ENCODE results near the gene COMP.

Gene COMP

GRCh38 chr19:18789422-18789869, 1.7 kb downstream of the COMP start:
- peaks cover 15% of the 10 kb centered on the region for H3K4me1 ChIP-seq (ENCODE audit: control insufficient read depth, low read length)
- peak overlapping the region; percentile 18; the same call in 1 of the 2 replicates for H3K4me2 ChIP-seq (ENCODE audit: low read length)
- no peaks in the 10 kb centered on the region for H3K79me2 ChIP-seq (ENCODE audit: control insufficient read depth, low read length)
- TF ChIP-seq EZH2phosphoT487 (IDR thresholded peaks at IDR 0.05; ENCODE audit: borderline replicate concordance, low read length) (no peak), CTCF (IDR thresholded peaks at IDR 0.05; ENCODE audit: low read depth, low read length, poor library complexity, severe bottlenecking) (no peak)
- no peaks in the 10 kb centered on the region for H3K9me2 ChIP-seq (replicated peaks; ENCODE audit: control insufficient read depth, low read length)
- H4K20me1 ChIP-seq (ENCODE audit: control insufficient read depth, insufficient read depth, low read depth, low read length), result no peaks in the 10 kb centered on the region
- H3K9me3 ChIP-seq (ENCODE audit: control insufficient read depth, insufficient read depth, low read length), result no peaks in the 10 kb centered on the region
- no peak overlapping the region for H3K4me3 ChIP-seq (ENCODE audit: low read length)
- H3F3A ChIP-seq (ENCODE audit: control insufficient read depth, insufficient read depth), result 0 out of 2 replicates have a peak, but pooled peaks cover 3% of the 10 kb centered on the region
- H3K36me3 ChIP-seq (ENCODE audit: control insufficient read depth, low read length), result no peaks in the 10 kb centered on the region
- H3K27me3 ChIP-seq (ENCODE audit: control insufficient read depth, low read length), result peaks cover 45% of the 10 kb centered on the region
- H3K27ac ChIP-seq (ENCODE audit: low read depth, low read length), result no peak overlapping the region

DNA sequence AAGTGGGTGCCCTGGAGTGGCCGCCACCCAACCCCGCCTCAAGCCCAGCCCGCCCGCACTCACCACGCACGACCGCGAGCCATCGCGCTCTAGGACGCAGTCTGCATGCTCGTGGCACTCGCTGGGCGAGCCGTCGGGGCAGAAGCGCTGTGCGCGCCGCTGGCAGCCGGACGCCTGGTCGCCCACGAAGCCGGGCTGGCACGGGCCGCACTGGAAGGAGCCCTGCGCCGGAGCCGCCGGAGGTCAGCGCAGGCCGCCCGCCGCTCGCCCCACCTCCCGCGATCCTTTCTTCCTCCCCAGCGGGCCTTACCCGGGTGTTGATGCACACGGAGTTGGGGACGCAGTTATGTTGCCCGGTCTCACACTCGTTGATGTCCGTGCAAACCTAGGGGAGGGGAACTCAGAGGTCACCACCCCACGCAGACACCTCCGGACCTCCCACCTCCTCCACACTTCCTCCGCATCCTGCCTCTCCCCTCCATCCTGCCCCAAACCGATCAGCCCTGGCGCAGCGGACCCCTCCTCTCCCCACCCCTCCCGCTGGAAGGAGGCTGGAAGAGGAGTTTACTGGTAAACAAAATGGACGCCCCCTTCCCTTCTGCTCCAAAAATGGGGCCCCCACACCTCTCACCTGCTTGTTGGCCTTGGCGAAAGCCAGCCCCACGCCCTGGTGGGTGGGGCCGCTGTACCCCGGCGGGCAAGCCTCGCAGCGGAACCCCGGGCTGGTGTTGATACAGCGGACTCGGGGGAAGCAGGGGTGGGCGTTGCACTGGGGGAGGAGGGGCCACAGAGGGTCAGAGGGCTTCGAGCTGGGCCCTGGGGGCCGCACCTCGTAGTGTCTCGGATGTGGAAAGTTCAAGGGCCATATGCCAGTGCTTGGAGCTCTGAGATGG, 2.3 kb downstream of the COMP start:
- Histone ChIP-seq H3F3A (ENCODE audit: control insufficient read depth, insufficient read depth) (0 out of 2 replicates have a peak, but pooled peaks cover 3% of the 10 kb centered on the region), H3K79me2 (ENCODE audit: control insufficient read depth, low read length) (no peaks in the 10 kb centered on the region), H3K4me3 (ENCODE audit: low read length) (no peak overlapping the region), H3K27me3 (ENCODE audit: control insufficient read depth, low read length) (peaks cover 45% of the 10 kb centered on the region), H4K20me1 (ENCODE audit: control insufficient read depth, insufficient read depth, low read depth, low read length) (no peaks in the 10 kb centered on the region), H3K4me2 (ENCODE audit: low read length) (no peak overlapping the region), H3K4me1 (ENCODE audit: control insufficient read depth, low read length) (peaks cover 15% of the 10 kb centered on the region), H3K27ac (ENCODE audit: low read depth, low read length) (no peak overlapping the region), H3K9me2 (replicated peaks; ENCODE audit: control insufficient read depth, low read length) (no peaks in the 10 kb centered on the region), H3K9me3 (ENCODE audit: control insufficient read depth, insufficient read depth, low read length) (no peaks in the 10 kb centered on the region), H3K36me3 (ENCODE audit: control insufficient read depth, low read length) (no peaks in the 10 kb centered on the region)
- TF ChIP-seq CTCF (IDR thresholded peaks at IDR 0.05; ENCODE audit: low read depth, low read length, poor library complexity, severe bottlenecking), result no peak
- TF ChIP-seq EZH2phosphoT487 (IDR thresholded peaks at IDR 0.05; ENCODE audit: borderline replicate concordance, low read length), result no peak

GRCh38 chr19:18785179-18786124, 5.7 kb downstream of the COMP start:
- Histone ChIP-seq H4K20me1 (ENCODE audit: control insufficient read depth, insufficient read depth, low read depth, low read length) (no peaks in the 10 kb centered on the region), H3F3A (ENCODE audit: control insufficient read depth, insufficient read depth) (0 out of 2 replicates have a peak, but pooled peaks cover 3% of the 10 kb centered on the region), H3K9me2 (replicated peaks; ENCODE audit: control insufficient read depth, low read length) (no peaks in the 10 kb centered on the region), H3K27me3 (ENCODE audit: control insufficient read depth, low read length) (peaks cover 17% of the 10 kb centered on the region), H3K4me2 (ENCODE audit: low read length) (peak overlapping the region; percentile 55), H3K27ac (ENCODE audit: low read depth, low read length) (no peak overlapping the region), H3K4me3 (ENCODE audit: low read length) (no peak overlapping the region), H3K9me3 (ENCODE audit: control insufficient read depth, insufficient read depth, low read length) (no peaks in the 10 kb centered on the region), H3K79me2 (ENCODE audit: control insufficient read depth, low read length) (no peaks in the 10 kb centered on the region), H3K36me3 (ENCODE audit: control insufficient read depth, low read length) (no peaks in the 10 kb centered on the region), H3K4me1 (ENCODE audit: control insufficient read depth, low read length) (peaks cover 15% of the 10 kb centered on the region)
- TF ChIP-seq CTCF (IDR thresholded peaks at IDR 0.05; ENCODE audit: low read depth, low read length, poor library complexity, severe bottlenecking) (no peak), EZH2phosphoT487 (IDR thresholded peaks at IDR 0.05; ENCODE audit: borderline replicate concordance, low read length) (no peak)
